Nephron (organoid): ENCODE measurements around the gene EIF5A.

Experiments
- H3K27ac Mint-ChIP-seq, 3 experiments: 2 replicates each; pipeline ENCODE4 v1.8.0; 2020; ENCODE audit warnings: mixed read lengths in 3 of 3, mild to moderate bottlenecking in 2 of 3, moderate library complexity in 1 of 3
- H3K27me3 Mint-ChIP-seq: 2 replicates; pipeline ENCODE4 v1.8.0; 2021; ENCODE audit warnings: low read depth, mild to moderate bottlenecking, moderate library complexity, mixed read lengths
- H3K36me3 Mint-ChIP-seq: 2 replicates; pipeline ENCODE4 v1.8.0; 2020; ENCODE audit warnings: low read depth, mixed read lengths
- H3K4me1 Mint-ChIP-seq: 2 replicates; pipeline ENCODE4 v1.8.0; 2020; ENCODE audit warnings: mixed read lengths
- H3K4me3 Mint-ChIP-seq, 3 experiments: 2 replicates each; pipeline ENCODE4 v1.8.0; 2020; ENCODE audit warnings: mild to moderate bottlenecking in 3 of 3, mixed read lengths in 3 of 3, moderate library complexity in 2 of 3
- H3K9me3 Mint-ChIP-seq: 2 replicates; pipeline ENCODE4 v1.8.0; 2020; ENCODE audit warnings: mixed read lengths
- TF ChIP-seq, protein P1 (sequence below), 3 experiments: fragments of 200-600 bp; sonication (generic); IDR thresholded peaks; one replicate each; pipeline ENCODE4 v1.5.0; 2021; ENCODE audit warnings: antibody characterized with exemption in 3 of 3; ENCODE audit not compliant: unreplicated experiment in 3 of 3

The EIF5A gene

GRCh38 chr17:7313088-7313889 is 5.9 kb downstream of the EIF5A start:
- TF ChIP-seq, protein P1, sequence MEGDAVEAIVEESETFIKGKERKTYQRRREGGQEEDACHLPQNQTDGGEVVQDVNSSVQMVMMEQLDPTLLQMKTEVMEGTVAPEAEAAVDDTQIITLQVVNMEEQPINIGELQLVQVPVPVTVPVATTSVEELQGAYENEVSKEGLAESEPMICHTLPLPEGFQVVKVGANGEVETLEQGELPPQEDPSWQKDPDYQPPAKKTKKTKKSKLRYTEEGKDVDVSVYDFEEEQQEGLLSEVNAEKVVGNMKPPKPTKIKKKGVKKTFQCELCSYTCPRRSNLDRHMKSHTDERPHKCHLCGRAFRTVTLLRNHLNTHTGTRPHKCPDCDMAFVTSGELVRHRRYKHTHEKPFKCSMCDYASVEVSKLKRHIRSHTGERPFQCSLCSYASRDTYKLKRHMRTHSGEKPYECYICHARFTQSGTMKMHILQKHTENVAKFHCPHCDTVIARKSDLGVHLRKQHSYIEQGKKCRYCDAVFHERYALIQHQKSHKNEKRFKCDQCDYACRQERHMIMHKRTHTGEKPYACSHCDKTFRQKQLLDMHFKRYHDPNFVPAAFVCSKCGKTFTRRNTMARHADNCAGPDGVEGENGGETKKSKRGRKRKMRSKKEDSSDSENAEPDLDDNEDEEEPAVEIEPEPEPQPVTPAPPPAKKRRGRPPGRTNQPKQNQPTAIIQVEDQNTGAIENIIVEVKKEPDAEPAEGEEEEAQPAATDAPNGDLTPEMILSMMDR (IDR thresholded peaks at IDR 0.05; ENCODE audit: unreplicated experiment in 3 of 3): peak in 1 of 3 experiments; percentile 15
- H3K9me3 Mint-ChIP-seq: no peaks in the 10 kb centered on the region
- peak overlapping the region; percentile 83 to 85 (median 84) for H3K4me3 Mint-ChIP-seq
- H3K4me1 Mint-ChIP-seq: peaks cover 55% of the 10 kb centered on the region
- peak overlapping the region in 2 of 3 experiments; percentile 35 to 37 for H3K27ac Mint-ChIP-seq
- no peaks in the 10 kb centered on the region for H3K27me3 Mint-ChIP-seq
- H3K36me3 Mint-ChIP-seq: peaks cover 69% of the 10 kb centered on the region

GRCh38 chr17:7313890-7314718 is 6.7 kb downstream of the EIF5A start:
- TF ChIP-seq, protein P1 (IDR thresholded peaks at IDR 0.05; ENCODE audit: unreplicated experiment in 3 of 3): no peak
- Mint-ChIP-seq H3K27ac (peak overlapping the region; percentile 35 to 81 (median 75)), H3K9me3 (no peaks in the 10 kb centered on the region), H3K4me3 (peak overlapping the region; percentile 83 to 85 (median 84)), H3K36me3 (peaks cover 67% of the 10 kb centered on the region), H3K4me1 (peaks cover 49% of the 10 kb centered on the region), H3K27me3 (no peaks in the 10 kb centered on the region)

GRCh38 chr17:7314719-7315569 is 7.5 kb downstream of the EIF5A start, which contains the start of gene GPS2:
GPS2 (minus strand) TSS chr17:7315360; CDS start chr17:7315052, 308 bp downstream.
- TF ChIP-seq, protein P1 (IDR thresholded peaks at IDR 0.05; ENCODE audit: unreplicated experiment in 3 of 3): no peak
- Mint-ChIP-seq H3K27ac (peak within 1 kb of the TSS; percentile 78 to 98 (median 85)), H3K4me3 (peak within 1 kb of the TSS; percentile 87 to 90 (median 87)), H3K9me3 (no peaks in the 10 kb centered on the region), H3K4me1 (peaks cover 40% of the 10 kb centered on the region), H3K36me3 (peaks cover 59% of the 10 kb centered on the region), H3K27me3 (no peaks in the 10 kb centered on the region)

DNA sequence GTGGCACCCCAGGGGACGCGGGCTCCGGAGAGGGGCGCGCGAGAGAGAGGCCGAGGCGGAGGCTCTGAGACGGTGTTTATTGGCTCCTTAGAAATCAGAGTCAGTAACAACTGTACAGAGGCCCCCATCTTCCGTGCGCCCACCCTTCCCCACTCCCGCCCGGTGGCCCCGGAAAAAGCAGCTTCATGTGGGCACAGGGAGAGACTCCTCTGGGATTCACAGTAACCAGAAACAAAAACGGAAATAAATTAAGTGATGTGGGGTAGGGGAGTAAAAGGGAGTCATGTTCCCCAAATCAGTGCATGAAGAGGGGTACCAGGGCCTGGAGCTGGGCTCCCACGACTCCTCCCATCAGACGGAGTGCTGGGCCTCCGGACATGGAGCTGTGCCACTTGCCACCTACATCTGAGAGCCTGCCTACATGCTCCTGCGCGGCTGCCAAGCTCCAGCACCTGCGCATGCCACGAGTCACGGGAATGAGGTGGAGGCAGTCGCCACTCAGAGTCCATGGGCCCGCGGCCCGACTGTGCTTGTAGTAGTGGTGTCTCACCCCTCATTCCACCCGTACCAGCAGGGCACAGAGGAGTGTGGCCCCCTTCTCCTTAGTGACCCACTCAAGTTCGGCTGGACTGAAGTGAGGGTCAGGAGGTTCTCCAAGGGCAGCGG is 8.3 kb downstream of the EIF5A start:
- Mint-ChIP-seq H3K27me3 (no peaks in the 10 kb centered on the region), H3K4me3 (peak overlapping the region; percentile 86 to 90 (median 87)), H3K4me1 (peaks cover 33% of the 10 kb centered on the region), H3K9me3 (no peaks in the 10 kb centered on the region), H3K36me3 (peaks cover 51% of the 10 kb centered on the region), H3K27ac (peak overlapping the region; percentile 78 to 98 (median 85))
- TF ChIP-seq, protein P1 (IDR thresholded peaks at IDR 0.05; ENCODE audit: unreplicated experiment in 3 of 3): no peak

DNA sequence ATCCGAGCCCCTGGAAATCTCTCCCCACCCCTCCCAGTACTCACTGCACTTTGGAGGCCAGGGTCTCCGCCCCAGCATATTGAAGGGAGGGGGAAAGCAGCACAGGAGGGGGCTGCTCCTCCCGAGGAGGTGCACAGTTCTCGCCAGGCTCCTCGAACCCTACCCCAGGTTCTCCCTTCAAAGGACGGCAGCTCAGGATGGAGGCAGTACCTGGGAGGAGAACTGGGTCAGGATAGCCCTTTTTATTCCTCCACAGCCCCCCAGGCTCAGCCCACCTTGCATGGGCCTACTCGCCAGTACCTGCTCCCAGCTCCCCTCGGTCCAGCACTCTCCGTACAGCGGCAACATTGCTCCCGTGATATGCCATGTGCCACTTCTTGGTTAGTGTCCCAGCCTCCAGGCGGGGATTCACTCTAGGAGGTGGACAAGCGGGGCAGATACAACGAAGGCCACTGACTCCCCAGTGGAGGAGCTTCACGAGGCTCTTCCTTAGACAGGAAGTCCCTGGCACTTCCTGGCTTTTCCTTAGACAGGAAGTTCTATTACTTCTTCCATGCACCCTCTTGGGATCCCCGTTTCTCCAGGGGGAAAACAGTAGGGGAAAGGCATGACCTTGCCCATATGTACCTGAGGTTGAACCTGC is 9.9 kb downstream of the EIF5A start:
- H3K27me3 Mint-ChIP-seq: no peaks in the 10 kb centered on the region
- peaks cover 25% of the 10 kb centered on the region for H3K4me1 Mint-ChIP-seq
- H3K4me3 Mint-ChIP-seq: peak overlapping the region; percentile 70 to 85 (median 82)
- H3K36me3 Mint-ChIP-seq: peaks cover 52% of the 10 kb centered on the region
- H3K27ac Mint-ChIP-seq: peak overlapping the region in 2 of 3 experiments; percentile 63 to 74
- no peaks in the 10 kb centered on the region for H3K9me3 Mint-ChIP-seq
- TF ChIP-seq, protein P1 (IDR thresholded peaks at IDR 0.05; ENCODE audit: unreplicated experiment in 3 of 3): no peak
